Heart left ventricle (tissue), 16 donors: Measurements from ENCODE around the gene CCDC148. TPM values are rescaled to one million over a fixed set of nuclear protein-coding genes. Genes with fewer than 3 reads are reported as not detected.

Source experiments
- ATAC-seq, 4 donors: fragments of 200-7000 bp; cut with Tn5 transposase; one replicate each; pipeline ENCODE4 v1.9.1; 2020 to 2022; ENCODE audit warnings: moderate library complexity in 4 of 4, mild to moderate bottlenecking in 3 of 4, moderate number of reproducible peaks in 1 of 4
- DNase-seq, 5 donors: peaks; one replicate each; pipeline ENCODE4 v3.0.0-alpha.2; 2020
- H3K27ac ChIP-seq, 12 donors: fragments of 200-600 bp; sonication (generic) in 4 of 12; one replicate each; pipeline versions ENCODE4 v1.5.0 to v1.8.0; 2016 to 2022; ENCODE audit warnings: mild to moderate bottlenecking in 2 of 12
- H3K27me3 ChIP-seq, 9 donors: fragments of 200-600 bp; sonication (generic) in 2 of 9; one replicate each; pipeline versions ENCODE4 v1.5.1 to v1.8.0; 2016 to 2022; ENCODE audit warnings: mild to moderate bottlenecking in 3 of 9
- H3K36me3 ChIP-seq, 9 donors: fragments of 200-600 bp; sonication (generic) in 2 of 9; one replicate each; pipeline versions ENCODE4 v1.5.0 to v1.8.0; 2018 to 2022; ENCODE audit warnings: mild to moderate bottlenecking in 2 of 9
- H3K4me1 ChIP-seq, 12 donors: fragments of 200-600 bp; sonication (generic) in 4 of 12; one replicate each; pipeline versions ENCODE4 v1.5.0 to v1.8.0; 2016 to 2022; ENCODE audit warnings: mild to moderate bottlenecking in 3 of 12
- H3K4me3 ChIP-seq, 12 donors: fragments of 200-600 bp; sonication (generic) in 4 of 12; one replicate each; pipeline versions ENCODE4 v1.5.0 to v1.8.0; 2017 to 2022; ENCODE audit warnings: mild to moderate bottlenecking in 9 of 12, moderate library complexity in 4 of 12
- H3K9me3 ChIP-seq, 12 donors: fragments of 200-600 bp; sonication (generic) in 4 of 12; one replicate each; pipeline versions ENCODE4 v1.5.0 to v1.8.0; 2016 to 2022; ENCODE audit warnings: mild to moderate bottlenecking in 1 of 12
- POLR2A ChIP-seq, 2 donors: fragments of 450-650 bp; IDR thresholded peaks; one replicate each; pipeline ENCODE4 v1.6.1; 2017; ENCODE audit warnings: antibody characterized with exemption in 2 of 2, mild to moderate bottlenecking in 2 of 2, moderate library complexity in 2 of 2
- WGBS, 4 donors: extraction: QIAGEN DNeasy Blood & Tissue Kit in 2 of 4; methylation state at CpG; one replicate each; pipeline versions ENCODE4 v1.1.5 to v1.1.7; 2013 to 2018; 5-methylcytosine and 5-hydroxymethylcytosine counted together
- intact Hi-C, 10 donors: fragments of 100-400 bp; cut with DNase I; formaldehyde crosslinking; loops; one replicate each; pipeline versions ENCODE4 v1.11.1 to v1.14.2; 2022
- polyA plus RNA-seq, 2 donors: library from polyadenylated mRNA; stranded (reverse); fragments of 200-250 nt; gene quantifications; one replicate each; pipeline ENCODE4 v1.2.3, GENCODE V29; 2013
- total RNA-seq, 9 donors: library from RNA; depleted of rRNA in 2 of 9; stranded (reverse); fragments of >200 nt in 2 of 9; fragmentation: NEBNext Ultra II Directional in 3 of 9; extraction: Animal tissue kit (Norgen Biotek cat#: 25700) in 3 of 9; gene quantifications; one replicate each; pipeline versions ENCODE4 v1.1.0 to v1.2.4, GENCODE V29; 2016 to 2023
- TF ChIP-seq, protein P1 (sequence below), 12 donors: fragments of 200-600 bp; sonication (generic) in 4 of 12; IDR thresholded peaks; one replicate each; pipeline versions ENCODE4 v1.5.0 to v1.8.0; 2018 to 2022; ENCODE audit warnings: antibody characterized with exemption in 12 of 12, mild to moderate bottlenecking in 5 of 12
- donor health status: ischemic (EF 13 %, LVEDD 7.1; RV severe dilation, severe dysfunction).
- donor health status: healthy with polysubstance abuse.
- donor health status: DM: no; HTN: yes; CAD: no.
- donor health status: DM: no; HTN: no; CAD: no.
- donor health status: ischemic (EF 25% LVEDD 6.9; RV normal size, moderate dysfunction).
- donor health status: ischemic (EF 25% LVEDD 5.7; RV mildly dilated, moderate dysfunction).
- donor health status: healthy.
- donor health status: DM: yes; HTN: yes; CAD: no.
- donor health status: ischemic (EF 35%, LVEDD 5.7; RV mildly dilated, moderate dysfunction).
- donor health status: nonischemic (EF 11% LVEDD 7.7; RV severe dilation, severe dysfunction).
- donor health status: DM: yes; HTN: yes; CAD: no.
- donor health status: PGD.
- donor health status: ischemic (EF 29% LVEDD 5.4; RV normal size, mild dysfunction).
- donor health status: nonischemic (EF 23%, LVEDD 6.1; RV moderate dilation, normal function).

CCDC148 gene
- total and polyA plus RNA-seq, 11 donors: 0.24 to 1.2 (median 0.75) TPM; not detected in 2

DNA sequence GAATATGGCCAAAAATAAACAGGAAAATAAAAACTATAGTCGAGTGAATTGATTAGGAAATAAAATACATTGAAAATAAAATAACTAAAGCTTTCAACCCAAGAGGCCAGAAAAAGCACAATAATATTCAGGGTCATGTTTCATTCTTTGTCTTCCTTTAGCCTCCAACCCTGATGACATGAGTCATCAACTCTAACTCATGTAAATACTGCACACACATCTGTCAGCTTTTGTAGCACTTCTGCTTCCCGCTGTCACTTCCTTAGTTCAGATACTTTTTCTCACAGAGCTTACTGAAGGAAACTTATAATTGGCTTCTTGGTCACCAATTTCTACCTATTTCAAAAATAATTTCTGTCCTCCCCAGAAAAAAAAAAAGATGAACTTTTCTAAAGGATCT, 242.1 kb downstream of the CCDC148 start:
- WGBS, 4 donors: 37 to 62% (median 55%) methylated on average over 2 of the region's 2 CpGs
- TF ChIP-seq POLR2A (IDR thresholded peaks at IDR 0.05): no peak
- TF ChIP-seq, protein P1, sequence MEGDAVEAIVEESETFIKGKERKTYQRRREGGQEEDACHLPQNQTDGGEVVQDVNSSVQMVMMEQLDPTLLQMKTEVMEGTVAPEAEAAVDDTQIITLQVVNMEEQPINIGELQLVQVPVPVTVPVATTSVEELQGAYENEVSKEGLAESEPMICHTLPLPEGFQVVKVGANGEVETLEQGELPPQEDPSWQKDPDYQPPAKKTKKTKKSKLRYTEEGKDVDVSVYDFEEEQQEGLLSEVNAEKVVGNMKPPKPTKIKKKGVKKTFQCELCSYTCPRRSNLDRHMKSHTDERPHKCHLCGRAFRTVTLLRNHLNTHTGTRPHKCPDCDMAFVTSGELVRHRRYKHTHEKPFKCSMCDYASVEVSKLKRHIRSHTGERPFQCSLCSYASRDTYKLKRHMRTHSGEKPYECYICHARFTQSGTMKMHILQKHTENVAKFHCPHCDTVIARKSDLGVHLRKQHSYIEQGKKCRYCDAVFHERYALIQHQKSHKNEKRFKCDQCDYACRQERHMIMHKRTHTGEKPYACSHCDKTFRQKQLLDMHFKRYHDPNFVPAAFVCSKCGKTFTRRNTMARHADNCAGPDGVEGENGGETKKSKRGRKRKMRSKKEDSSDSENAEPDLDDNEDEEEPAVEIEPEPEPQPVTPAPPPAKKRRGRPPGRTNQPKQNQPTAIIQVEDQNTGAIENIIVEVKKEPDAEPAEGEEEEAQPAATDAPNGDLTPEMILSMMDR (IDR thresholded peaks at IDR 0.05): no peak
- DNase-seq (no peak), ATAC-seq (peak in 2 of 4 donors; percentile 52 to 71)
- Histone ChIP-seq H3K36me3 (no peaks in the 10 kb centered on the region), H3K27me3 (no peaks in the 10 kb centered on the region), H3K4me1 (peaks cover 0 to 27% (median 0%) of the 10 kb centered on the region in 12 donors), H3K27ac (peak overlapping the region in 1 of 12 donors; percentile 12), H3K4me3 (no peak overlapping the region), H3K9me3 (peaks cover 0 to 3% (median 0%) of the 10 kb centered on the region in 12 donors)
- intact Hi-C loops: no loop called here

- no peaks in the 10 kb centered on the region for H3K27me3 ChIP-seq
- TF ChIP-seq POLR2A (IDR thresholded peaks at IDR 0.05): no peak
- TF ChIP-seq, protein P1 (IDR thresholded peaks at IDR 0.05): no peak
- intact Hi-C loops: no loop called here
- peaks cover 0 to 27% (median 0%) of the 10 kb centered on the region in 12 donors for H3K4me1 ChIP-seq
- H3K36me3 ChIP-seq: no peaks in the 10 kb centered on the region
- no peak overlapping the region for H3K4me3 ChIP-seq
- 47 to 64% (median 55%) methylated on average over 2 of the region's 2 CpGs for WGBS, 4 donors
- DNase-seq: no peak
- ATAC-seq: no peak
- H3K9me3 ChIP-seq: no peaks in the 10 kb centered on the region
- no peak overlapping the region for H3K27ac ChIP-seq
These were observed 242.8 kb downstream of the CCDC148 start for GRCh38 chr2:158213773-158214172.

- intact Hi-C loops: no loop called here
- Histone ChIP-seq H3K27me3 (no peaks in the 10 kb centered on the region), H3K9me3 (no peaks in the 10 kb centered on the region), H3K36me3 (no peaks in the 10 kb centered on the region), H3K4me3 (no peak overlapping the region), H3K4me1 (peaks cover 0 to 19% (median 0%) of the 10 kb centered on the region in 12 donors), H3K27ac (no peak overlapping the region)
- WGBS, 4 donors: 65 to 83% (median 77%) methylated on average over 2 of the region's 2 CpGs
- ATAC-seq (no peak), DNase-seq (no peak)
- TF ChIP-seq POLR2A (IDR thresholded peaks at IDR 0.05): no peak
- TF ChIP-seq, protein P1 (IDR thresholded peaks at IDR 0.05): no peak
These were observed 244.3 kb downstream of the CCDC148 start for GRCh38 chr2:158212301-158212700.

DNA sequence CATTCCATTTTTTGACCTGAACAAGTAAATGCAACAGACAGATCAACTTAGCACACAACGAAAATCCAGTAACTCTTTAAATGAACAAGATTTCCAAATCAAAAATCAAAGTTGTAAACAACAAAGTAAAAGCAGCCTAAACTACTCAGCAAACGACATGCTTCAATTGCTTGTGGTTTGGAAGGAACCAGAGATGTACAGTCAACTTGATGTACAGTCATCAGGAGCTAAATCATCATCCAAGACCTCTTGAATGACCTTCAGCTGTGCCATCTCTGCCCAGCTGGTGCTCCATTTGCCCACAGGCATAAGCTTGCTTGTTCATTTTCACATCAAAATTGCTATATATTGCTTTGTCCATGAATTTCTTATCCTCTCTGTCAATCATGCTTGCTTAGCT, 245.1 kb downstream of the CCDC148 start:
- H3K27me3 ChIP-seq: no peaks in the 10 kb centered on the region
- 82 to 91% (median 90%) methylated on average over 2 of the region's 2 CpGs for WGBS, 4 donors
- no peaks in the 10 kb centered on the region for H3K9me3 ChIP-seq
- ATAC-seq: no peak
- H3K36me3 ChIP-seq: no peaks in the 10 kb centered on the region
- TF ChIP-seq POLR2A (IDR thresholded peaks at IDR 0.05): no peak
- TF ChIP-seq, protein P1 (IDR thresholded peaks at IDR 0.05): no peak
- H3K4me3 ChIP-seq: no peak overlapping the region
- no peak for DNase-seq
- H3K27ac ChIP-seq: no peak overlapping the region
- intact Hi-C loops: no loop called here
- H3K4me1 ChIP-seq: peaks cover 0 to 19% (median 0%) of the 10 kb centered on the region in 12 donors
